HG03175 (cell line): ENCODE measurements around the gene MERTK.
"Not testable (repeated sequence)": the region's sequence is repeated elsewhere in the genome, so short reads cannot be mapped to it uniquely, and the experiment has no call there.

ENCODE experiments used
- ATAC-seq: cut with Tn5 transposase; IDR thresholded peaks from one replicate; pipeline ENCODE4 v1.9.1; 2021; ENCODE audit warnings: mild to moderate bottlenecking, moderate library complexity; ENCODE audit not compliant: unreplicated experiment

MERTK gene

GRCh38 chr2:111944531-111945210, 46.3 kb downstream of the MERTK start:
- no peak for ATAC-seq

DNA sequence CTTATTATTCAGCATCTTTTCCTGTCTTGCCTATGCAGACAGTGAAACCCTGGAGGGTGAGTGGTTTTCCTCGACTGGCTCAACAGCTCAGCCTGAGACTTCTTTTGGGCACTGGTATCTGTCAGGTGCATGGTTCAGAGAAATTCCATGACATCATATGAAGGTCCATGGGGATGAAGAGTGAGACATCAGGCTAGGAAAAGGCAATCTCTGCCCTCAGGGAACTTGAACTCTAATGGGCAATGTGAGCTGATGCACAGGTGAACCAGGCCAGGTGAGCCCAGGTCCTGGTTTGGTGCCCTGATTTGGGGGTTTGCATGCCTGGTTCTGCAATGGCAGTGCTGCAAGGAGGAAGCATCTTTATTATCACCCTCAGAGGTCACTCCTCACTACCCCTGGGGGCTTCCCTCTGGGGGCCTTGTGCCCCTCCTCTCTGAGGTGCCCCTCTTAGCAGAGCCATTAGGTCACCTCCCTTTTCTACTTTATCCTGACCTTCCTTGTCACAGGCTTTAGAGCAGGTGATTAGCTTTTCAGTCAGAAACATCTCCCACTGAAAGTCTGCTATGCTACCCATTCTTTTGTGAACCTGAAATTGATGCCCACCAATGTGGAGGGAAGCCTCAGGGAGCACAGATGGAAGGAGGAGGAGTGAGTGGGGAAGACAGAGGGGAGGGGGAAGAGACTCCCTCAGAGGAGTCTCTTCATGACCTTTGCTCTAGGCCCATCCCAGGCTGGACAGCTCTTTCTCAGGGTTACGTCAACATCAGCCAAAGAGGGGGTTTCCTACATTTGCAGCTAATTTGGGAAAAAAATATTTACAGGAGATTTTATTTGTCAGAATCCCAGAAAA, 47.3 kb downstream of the MERTK start:
- ATAC-seq, result no peak

- ATAC-seq, result no peak
Measured at GRCh38 chr2:111946294-111947114, 48.1 kb downstream of the MERTK start.

DNA sequence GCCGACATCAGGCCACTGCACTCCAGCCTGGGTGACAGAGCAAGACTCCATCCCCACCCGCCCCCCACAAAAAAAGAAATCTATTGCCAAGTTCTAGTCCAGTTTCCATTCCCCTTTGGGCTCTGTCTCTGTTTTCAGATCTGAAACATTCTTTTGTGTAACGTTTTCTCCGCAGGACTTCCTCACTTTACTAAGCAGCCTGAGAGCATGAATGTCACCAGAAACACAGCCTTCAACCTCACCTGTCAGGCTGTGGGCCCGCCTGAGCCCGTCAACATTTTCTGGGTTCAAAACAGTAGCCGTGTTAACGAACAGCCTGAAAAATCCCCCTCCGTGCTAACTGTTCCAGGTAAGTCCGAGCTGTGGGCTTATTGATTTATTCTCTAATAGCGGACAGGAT, 48.8 kb downstream of the MERTK start:
- ATAC-seq, result no peak

DNA sequence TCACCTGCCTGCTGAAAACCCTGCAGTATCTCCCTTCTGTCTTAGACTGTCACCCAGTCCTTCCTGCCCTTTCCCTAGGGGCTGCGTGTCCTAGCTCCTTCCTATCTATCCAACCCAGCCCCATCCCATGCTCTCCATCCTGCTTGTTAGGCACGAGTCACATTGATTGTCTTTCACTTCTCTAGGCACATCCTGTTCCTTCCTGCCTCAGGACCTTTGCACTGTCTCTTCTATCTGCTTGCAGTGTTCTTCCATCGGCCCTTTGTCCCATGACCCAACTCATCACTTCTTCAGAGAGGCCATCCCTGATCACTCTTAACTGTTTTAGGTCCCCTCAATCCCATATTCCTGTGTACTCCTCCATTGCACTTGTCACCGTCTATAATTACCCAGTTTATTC, 50.4 kb downstream of the MERTK start:
- no peak for ATAC-seq

DNA sequence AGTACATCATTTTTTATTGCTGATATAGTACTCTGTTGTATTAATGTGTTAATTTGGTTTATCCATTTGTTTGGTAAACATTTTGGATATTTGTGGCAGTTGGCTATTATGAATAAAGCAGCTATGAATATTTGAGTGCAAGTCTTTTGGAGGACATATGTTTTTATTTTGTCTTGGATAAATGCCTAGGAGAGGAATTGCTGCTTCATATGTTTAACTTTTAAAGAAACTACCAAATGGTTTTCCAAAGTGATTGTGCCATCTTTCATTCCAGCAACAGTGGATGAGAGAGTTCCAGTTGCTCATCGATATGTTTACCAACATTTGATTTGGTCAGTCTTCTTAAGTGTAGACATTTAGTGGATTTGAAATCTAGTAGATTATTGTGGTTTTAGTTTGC, 51.8 kb downstream of the MERTK start:
- ATAC-seq, result no peak

GRCh38 chr2:111951486-111951885, 53.1 kb downstream of the MERTK start:
- no peak for ATAC-seq

- ATAC-seq, result no peak
Measured at GRCh38 chr2:111952871-111953452, 54.6 kb downstream of the MERTK start.

GRCh38 chr2:111954602-111955332, 56.4 kb downstream of the MERTK start:
- ATAC-seq, result no peak

- ATAC-seq, result no peak
Measured at GRCh38 chr2:111957872-111958354, 59.5 kb downstream of the MERTK start.

- ATAC-seq, result no peak
Measured at GRCh38 chr2:111958901-111959300, 60.5 kb downstream of the MERTK start.

DNA sequence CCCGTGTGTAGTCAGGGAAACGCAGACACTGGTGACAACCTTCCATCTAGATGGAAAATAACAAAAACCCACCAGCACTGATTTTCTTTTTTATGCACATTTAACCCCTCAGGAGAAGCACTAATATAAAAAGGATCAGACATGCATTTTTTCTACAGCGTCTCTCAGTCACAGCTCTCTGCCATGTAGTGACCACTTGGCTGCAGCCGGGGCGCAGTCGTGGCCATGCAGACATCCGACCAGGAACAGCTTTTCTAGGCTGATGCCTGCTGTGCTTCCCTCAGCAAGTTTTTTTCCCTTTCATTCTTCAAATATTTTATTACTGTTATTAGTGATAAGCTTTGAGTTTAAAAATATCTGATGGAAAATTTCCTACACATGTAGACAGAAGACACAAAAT, 63.3 kb downstream of the MERTK start:
- ATAC-seq, result no peak

GRCh38 chr2:111963086-111963485, 64.7 kb downstream of the MERTK start:
- ATAC-seq, result not testable (repeated sequence)

DNA sequence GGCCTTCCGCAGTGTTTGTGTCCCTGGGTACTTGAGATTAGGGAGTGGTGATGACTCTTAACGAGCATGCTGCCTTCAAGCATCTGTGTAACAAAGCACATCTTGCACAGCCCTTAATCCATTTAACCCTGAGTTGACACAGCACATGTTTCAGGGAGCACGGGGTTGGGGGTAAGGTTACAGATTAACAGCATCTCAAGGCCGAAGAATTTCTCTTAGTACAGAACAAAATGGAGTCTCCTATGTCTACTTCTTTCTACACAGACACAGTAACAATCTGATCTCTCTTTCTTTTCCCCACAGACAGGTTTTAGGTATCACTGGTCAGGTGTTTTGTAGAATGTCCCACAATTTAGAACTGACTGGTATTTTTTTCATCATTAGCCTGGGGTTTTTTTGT, 65.1 kb downstream of the MERTK start:
- not testable (repeated sequence) for ATAC-seq

DNA sequence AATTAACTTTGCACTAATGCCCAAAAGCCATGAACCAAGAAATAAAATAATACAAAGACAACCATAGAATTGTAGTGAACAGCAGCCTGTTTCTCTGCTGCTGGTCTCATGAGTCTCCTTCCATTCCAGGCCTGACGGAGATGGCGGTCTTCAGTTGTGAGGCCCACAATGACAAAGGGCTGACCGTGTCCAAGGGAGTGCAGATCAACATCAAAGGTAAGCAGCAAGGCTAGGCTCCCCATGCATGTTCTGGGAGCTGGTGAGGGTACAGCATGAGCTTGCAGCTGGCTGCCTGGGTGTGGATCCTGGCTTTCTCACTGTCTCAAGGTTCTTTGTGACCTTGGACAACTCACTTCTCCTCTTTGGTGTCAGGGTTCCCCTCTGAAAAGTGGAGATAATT, 66.7 kb downstream of the MERTK start:
- no peak for ATAC-seq

DNA sequence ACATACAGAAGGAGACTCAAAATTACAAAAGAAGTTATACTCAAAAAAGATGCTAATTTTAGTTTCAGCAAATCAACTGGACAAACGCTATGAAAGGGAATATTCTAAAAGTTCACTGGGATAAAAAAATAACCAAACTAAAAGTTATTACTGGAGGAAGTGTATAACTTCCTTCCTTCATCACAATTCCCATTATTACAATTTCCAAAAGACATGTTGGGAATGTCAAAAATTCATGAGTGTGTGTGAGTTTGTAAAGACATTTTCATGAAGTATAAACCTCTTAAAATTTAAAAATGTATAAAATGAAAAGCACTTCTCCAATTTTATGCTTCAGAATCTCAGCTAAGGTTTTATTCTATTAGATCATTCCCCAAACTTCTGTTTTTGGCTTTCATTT, 67.8 kb downstream of the MERTK start:
- ATAC-seq, result no peak

GRCh38 chr2:111967018-111967417, 68.6 kb downstream of the MERTK start:
- no peak for ATAC-seq

DNA sequence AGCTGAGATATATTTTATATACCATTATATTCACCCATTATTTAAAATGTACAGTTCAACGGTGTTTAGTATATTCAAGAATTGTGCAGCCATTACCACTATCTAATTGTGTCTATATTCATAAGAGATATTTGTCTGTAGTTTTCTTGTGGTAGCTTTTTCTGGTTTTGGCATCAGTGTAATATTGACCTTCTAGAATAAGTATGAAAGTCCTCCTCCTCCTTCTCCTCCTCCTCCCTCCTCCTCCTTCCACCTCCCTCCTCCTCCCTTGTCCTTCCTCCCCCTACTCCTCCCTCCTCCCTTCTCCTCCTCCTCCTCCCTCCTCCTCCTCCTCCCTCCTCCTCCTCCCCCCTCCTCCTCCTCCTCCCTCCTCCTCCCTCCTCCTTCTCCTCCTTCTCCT, 72.0 kb downstream of the MERTK start:
- no peak for ATAC-seq

- ATAC-seq, result no peak
Measured at GRCh38 chr2:111972955-111973565, 74.7 kb downstream of the MERTK start.

GRCh38 chr2:111973701-111974100, 75.3 kb downstream of the MERTK start:
- ATAC-seq, result no peak
